Jurkat, Clone E6-1 (cell line): ENCODE data around the gene LBHD2.

Experiments used
- DNase-seq: peaks from one replicate; pipeline ENCODE4 v3.0.0-alpha.2; 2011; ENCODE audit warnings: low read depth, low spot score
- H3K4me3 ChIP-seq: 2 replicates; pipeline ENCODE4 v1.5.1; 2011; ENCODE audit warnings: mild to moderate bottlenecking, low read length, control low read depth, moderate library complexity

The LBHD2 gene

GRCh38 chr14:103088921-103089320 is 4.9 kb downstream of the LBHD2 start:
- no peak for DNase-seq
- no peak overlapping the region for H3K4me3 ChIP-seq

GRCh38 chr14:103089386-103090335 is 5.7 kb downstream of the LBHD2 start:
- no peak overlapping the region for H3K4me3 ChIP-seq
- DNase-seq: no peak

- no peak for DNase-seq
- no peak overlapping the region for H3K4me3 ChIP-seq
Observed at GRCh38 chr14:103090481-103091020, 6.5 kb downstream of the LBHD2 start.

GRCh38 chr14:103091041-103091882 is 7.3 kb downstream of the LBHD2 start:
- H3K4me3 ChIP-seq: peak overlapping the region; percentile 33
- DNase-seq: no peak

- H3K4me3 ChIP-seq: peak overlapping the region; percentile 33
Observed at GRCh38 chr14:103091883-103092222, 7.8 kb downstream of the LBHD2 start.

GRCh38 chr14:103093856-103094405 is 9.9 kb downstream of the LBHD2 start:
- no peak for DNase-seq

More at GRCh38 chr14:103091883-103092222, 7.8 kb downstream of the LBHD2 start:
- no peak for DNase-seq

GRCh38 chr14:103094406-103095209 is 10.6 kb downstream of the LBHD2 start, which contains the start of gene EXOC3L4:
TSS of gene EXOC3L4 (plus strand) at chr14:103094725. CDS start at chr14:103100220, 5,495 bp downstream.
- H3K4me3 ChIP-seq: no peak within 1 kb of the TSS
- DNase-seq: no peak

More at GRCh38 chr14:103093856-103094405, 9.9 kb downstream of the LBHD2 start:
- no peak overlapping the region for H3K4me3 ChIP-seq

- H3K4me3 ChIP-seq: no peak overlapping the region
- no peak for DNase-seq
Observed at GRCh38 chr14:103095210-103095778, 11.3 kb downstream of the LBHD2 start.

GRCh38 chr14:103096387-103096786 is 12.4 kb downstream of the LBHD2 start:
- no peak for DNase-seq
- no peak overlapping the region for H3K4me3 ChIP-seq

- no peak for DNase-seq
- H3K4me3 ChIP-seq: no peak overlapping the region
Observed at GRCh38 chr14:103097244-103097993, 13.4 kb downstream of the LBHD2 start.

GRCh38 chr14:103097994-103098957 is 14.3 kb downstream of the LBHD2 start:
- DNase-seq: no peak
- no peak overlapping the region for H3K4me3 ChIP-seq

GRCh38 chr14:103099081-103099732 is 15.2 kb downstream of the LBHD2 start:
- no peak for DNase-seq
- H3K4me3 ChIP-seq: no peak overlapping the region

GRCh38 chr14:103099733-103100280 is 15.8 kb downstream of the LBHD2 start:
- no peak overlapping the region for H3K4me3 ChIP-seq
- no peak for DNase-seq

GRCh38 chr14:103100281-103101121 is 16.5 kb downstream of the LBHD2 start:
- no peak overlapping the region for H3K4me3 ChIP-seq
- DNase-seq: no peak
